Activated T-cell treated with anti-CD3 and anti-CD28 coated beads for 4 hours (primary cell): ENCODE results near the gene IL1RAPL1.

Source experiments
- DNase-seq: peaks from one replicate; pipeline ENCODE4 v3.0.0-alpha.2; 2020

Gene IL1RAPL1

DNA sequence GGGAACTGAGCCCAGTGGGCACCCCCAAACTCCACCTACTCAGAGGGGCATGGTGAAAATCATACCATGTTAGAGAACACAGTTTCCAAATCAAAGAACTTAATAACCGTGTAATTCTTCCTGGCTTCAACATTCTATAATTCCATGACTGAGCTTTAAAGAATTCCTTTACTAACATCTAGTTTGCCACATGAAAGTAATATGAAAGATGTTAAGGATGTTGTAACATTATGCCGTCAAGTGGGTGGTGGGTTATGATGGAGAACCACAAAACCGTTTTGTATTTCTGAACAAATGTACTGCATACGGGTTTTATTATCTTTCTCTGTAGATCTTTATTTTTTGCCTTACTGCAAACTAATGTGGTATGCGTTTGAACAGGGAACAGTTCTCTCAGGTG, 1079.1 kb downstream of the IL1RAPL1 start:
- no peak for DNase-seq

- DNase-seq = no peak
Measured at GRCh38 chrX:29671421-29671820, 1084.2 kb downstream of the IL1RAPL1 start.

- no peak for DNase-seq
Measured at GRCh38 chrX:29687687-29688086, 1100.4 kb downstream of the IL1RAPL1 start.

DNA sequence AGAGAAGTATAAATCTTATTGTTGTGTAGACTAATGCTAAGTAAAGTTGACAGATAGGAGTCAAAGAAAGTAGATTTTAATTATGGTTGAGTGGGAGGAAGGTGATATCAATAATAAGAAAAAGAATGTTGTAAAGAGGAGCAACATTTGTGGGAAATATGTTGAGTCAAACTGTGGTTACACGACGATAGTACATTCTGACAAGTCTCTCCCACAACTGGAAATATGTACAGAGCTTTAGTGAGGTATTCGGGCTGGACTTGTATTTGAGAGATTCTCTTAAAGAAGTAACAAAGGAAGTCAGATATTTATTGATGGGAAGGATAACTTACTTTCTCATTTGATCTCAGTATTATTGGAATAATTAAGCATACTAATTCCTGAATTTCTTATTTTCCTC, 1102.8 kb downstream of the IL1RAPL1 start:
- no peak for DNase-seq

GRCh38 chrX:29691044-29691443, 1103.8 kb downstream of the IL1RAPL1 start:
- DNase-seq = no peak

DNA sequence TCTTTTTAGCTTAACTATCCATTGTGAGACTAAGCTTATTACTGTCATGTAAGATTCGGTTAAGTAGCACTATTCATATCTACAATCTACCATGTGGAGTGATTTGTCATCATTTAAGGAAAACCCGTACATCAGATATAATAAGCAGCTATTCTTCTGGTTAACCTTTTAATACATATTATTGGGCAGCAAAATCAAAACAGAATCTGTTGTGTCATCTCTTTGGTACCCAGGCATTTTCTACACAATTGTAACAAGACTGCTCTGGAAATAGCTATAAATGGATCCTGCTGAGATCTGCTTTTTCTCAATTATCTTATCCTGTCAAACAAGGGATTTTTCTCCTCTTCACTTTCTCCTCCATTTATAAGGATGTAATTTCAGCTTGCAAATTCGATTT, 1106.7 kb downstream of the IL1RAPL1 start:
- no peak for DNase-seq

DNA sequence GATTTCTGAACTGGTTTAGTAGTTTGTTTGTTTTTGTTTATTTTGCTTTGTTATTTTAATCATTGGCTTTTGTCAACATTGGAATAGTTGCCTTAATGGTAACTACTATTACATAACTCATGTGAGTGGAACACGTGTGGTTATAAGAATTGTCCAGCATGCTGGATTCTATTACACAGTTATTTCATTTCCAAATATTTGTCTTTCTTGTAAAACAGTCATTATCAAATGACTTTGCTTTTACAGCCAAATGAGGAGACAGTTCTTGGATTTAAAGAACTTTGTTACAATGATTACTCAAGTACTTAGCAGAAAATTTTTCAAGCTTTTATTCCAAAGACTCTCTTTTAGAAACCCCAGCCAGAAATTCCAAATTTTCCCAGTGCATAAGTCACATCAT, 1112.0 kb downstream of the IL1RAPL1 start:
- DNase-seq = no peak

- DNase-seq = no peak
Measured at GRCh38 chrX:29707088-29707487, 1119.8 kb downstream of the IL1RAPL1 start.

DNA sequence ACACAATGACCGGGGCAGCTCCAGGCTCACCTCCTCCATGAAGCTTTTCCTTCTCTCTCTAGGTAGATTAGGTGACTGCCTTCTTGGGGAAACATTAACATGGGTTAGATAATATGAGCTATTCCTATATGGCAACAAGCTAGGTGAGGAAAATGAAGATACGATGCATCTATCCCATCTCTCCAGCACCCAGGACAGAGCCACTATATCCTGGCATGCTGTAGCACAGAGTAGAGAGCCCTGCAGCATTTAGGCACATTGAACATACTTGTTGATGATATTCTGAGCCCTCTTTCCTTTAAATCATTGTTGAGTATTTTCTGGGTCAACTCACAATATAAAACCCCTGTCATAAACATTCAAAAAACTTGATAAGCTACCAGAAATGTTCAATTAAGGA, 1133.9 kb downstream of the IL1RAPL1 start:
- no peak for DNase-seq

GRCh38 chrX:29724316-29724715, 1137.1 kb downstream of the IL1RAPL1 start:
- no peak for DNase-seq

DNA sequence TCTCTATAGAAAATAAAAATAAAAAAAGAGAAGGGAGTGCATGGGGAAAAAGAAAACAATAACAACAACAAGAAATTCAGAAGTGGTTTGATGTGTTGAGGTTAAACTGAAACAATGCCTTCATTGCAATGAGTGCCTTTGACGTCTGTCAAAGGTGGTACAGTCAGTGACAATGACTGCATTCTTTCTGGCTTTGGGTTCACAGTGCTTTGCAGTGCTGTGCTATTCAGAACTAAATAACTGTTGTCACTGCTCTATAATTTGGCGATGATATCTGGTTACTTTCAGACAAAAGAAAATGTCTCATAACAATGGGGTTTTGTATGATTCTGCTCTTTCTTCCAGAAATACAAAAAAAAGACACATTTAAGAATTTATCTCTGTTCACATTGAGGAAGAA, 1139.6 kb downstream of the IL1RAPL1 start:
- no peak for DNase-seq

GRCh38 chrX:29728639-29729038, 1141.4 kb downstream of the IL1RAPL1 start:
- no peak for DNase-seq

GRCh38 chrX:29744966-29745365, 1157.7 kb downstream of the IL1RAPL1 start:
- no peak for DNase-seq

DNA sequence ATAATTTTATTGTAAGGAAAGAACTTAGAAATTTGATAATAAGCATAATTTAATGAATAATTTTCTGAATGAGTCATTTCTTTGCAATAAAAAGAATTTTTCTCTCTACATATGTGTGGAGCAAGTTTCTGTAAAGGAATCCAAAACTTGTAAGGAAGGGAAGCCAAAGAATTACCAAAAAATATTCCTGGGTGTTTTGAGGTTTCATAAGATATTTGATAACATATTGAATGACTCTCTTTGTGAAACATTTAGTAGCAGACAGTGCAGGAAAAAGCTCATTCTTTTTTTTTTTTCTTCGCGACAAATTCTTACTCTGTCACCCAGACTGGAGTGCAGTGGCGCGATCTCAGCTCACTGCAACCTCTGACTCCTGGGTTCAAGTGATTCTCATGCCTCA, 1159.1 kb downstream of the IL1RAPL1 start:
- no peak for DNase-seq

- DNase-seq = no peak
Measured at GRCh38 chrX:29762006-29762405, 1174.8 kb downstream of the IL1RAPL1 start.

DNA sequence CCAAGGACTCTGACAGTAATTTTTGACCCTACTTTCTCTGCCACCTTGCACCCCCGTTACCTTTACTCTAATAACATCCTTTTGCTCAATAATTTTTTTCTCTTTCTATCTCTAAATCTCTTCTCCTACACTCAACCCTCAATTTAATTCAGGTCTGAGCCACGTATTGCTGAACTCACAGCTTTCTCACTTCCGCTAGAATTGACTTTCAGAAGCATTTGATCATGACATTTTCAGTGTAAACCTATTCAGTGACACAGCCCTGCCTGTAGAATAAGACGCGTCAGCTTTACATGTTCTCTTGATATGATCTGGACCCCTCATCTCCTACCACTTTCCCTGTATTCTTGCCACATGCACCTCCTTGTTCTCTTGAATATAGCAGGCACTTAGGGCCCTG, 1188.6 kb downstream of the IL1RAPL1 start:
- DNase-seq = no peak

GRCh38 chrX:29787656-29788055, 1200.4 kb downstream of the IL1RAPL1 start:
- DNase-seq = no peak

DNA sequence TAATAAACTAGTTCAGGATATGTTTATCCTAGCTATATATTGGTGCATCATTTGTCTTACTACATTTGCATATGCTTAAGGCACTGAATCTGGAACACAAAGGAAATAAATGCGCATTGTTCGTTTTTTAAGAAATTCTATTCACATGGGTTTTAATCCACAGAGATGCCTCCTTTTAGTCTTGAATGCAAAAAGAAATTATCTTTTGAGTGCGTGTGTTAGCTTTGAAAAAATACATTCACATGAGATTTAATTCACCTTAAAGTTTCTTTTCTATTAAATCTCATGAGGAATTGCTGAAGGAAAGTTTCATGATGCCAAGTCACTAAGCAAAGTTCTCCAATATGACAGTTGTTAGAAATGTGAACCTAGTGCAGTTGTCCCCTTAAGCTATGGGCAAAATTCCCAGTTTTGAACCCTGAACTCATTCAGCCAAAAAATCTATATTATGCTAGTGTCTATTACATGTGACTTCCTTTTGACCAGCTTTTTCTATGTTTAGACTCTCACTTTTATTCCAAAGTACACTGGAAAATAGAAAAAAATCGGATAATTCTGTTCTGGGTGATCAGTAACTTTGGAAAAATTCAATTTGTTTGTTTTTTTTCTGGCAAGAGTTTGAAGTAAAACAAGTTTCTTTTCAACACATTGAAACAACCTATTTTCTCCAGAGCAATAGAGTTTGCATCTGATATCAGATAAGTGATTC, 1201.9 kb downstream of the IL1RAPL1 start:
- no peak for DNase-seq

- DNase-seq = no peak
Measured at GRCh38 chrX:29792335-29792734, 1205.1 kb downstream of the IL1RAPL1 start.

DNA sequence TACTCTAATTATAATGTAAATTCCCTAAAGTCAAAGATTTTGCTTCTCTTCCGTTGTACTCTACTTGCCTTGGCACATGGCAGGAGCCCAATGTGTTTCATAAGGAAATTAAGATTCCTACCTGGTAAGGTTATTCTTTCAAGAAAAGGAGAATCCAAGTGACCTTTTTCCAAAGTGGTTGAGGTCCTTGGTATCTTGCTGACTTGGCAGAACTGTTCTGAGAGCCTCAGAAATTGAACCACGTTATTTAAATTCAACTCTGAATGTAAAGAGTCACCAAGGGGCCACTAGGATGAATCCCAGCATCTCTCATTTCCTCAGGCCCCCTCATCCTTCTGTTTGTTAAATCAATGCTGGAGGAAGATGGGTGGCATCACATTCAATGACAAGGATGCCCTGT, 1209.9 kb downstream of the IL1RAPL1 start:
- DNase-seq = no peak

GRCh38 chrX:29798469-29798868, 1211.2 kb downstream of the IL1RAPL1 start:
- DNase-seq = no peak

- no peak for DNase-seq
Measured at GRCh38 chrX:29813174-29813573, 1225.9 kb downstream of the IL1RAPL1 start.

DNA sequence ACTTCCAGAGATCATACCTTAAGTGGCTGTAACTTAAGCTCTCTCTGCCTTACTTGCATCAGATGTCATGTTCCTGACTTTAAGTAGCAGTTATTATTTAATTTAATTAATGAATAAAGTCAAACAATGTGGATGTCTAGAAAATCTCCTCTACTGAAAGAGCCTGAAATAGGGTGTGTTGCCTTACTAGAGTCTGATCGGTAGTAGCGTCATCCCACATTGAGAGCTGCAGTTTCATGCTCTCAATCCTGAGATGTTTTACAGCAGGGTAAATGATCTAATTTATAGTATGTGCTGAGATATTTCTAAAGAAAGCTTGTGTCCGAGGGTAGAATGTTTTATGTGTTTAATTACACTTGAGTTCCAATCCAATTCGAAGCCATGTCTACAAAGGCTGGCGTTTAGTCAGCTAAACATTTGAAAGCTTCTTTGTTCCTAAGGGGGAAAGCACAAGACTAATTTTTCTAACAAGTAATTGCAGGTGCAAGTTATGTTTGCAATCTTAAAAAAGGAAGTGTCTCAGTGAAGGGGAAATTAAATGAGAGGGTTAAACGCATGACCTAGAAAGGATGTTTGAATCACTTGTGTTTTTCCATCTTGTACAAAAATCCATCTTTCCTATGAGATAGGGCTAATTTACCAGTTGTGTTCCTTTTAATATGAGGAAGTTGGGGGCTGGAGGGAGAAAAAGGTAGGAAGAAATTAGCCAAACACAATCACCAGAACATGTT, 1237.1 kb downstream of the IL1RAPL1 start:
- no peak for DNase-seq

GRCh38 chrX:29826742-29827141, 1239.5 kb downstream of the IL1RAPL1 start:
- DNase-seq = no peak

DNA sequence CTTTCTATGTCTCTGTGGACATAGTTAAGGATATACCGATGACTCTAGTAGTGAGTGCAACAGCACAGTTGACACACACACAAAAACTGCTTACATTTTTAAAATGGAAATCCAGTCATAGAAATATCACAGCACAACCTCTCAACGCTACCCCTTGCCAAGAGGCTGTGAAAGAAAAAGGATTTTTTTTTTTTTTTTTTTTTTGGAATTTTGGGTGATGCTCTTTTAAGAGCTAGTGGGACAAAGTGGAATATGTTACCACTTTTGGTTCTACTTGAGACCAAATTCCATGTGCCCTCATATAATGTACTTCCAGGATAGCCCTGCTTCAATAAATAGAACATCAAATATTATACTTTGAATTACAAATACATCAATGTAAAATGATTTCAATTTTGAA, 1247.1 kb downstream of the IL1RAPL1 start:
- no peak for DNase-seq
